Naive B cell (primary cell): ENCODE measurements around the gene YBX1. TPM values are rescaled to one million over a fixed set of nuclear protein-coding genes. Genes with fewer than 3 reads are reported as not detected.

Source experiments
- ATAC-seq, 2 donors: fragments of 150-1000 bp; cut with Tn5 transposase; 2 replicates each; pipeline ENCODE4 v1.10.0; 2021; ENCODE audit warnings: low read depth in 2 of 2, mild to moderate bottlenecking in 2 of 2, moderate library complexity in 2 of 2
- DNase-seq: peaks from one replicate; pipeline ENCODE4 v3.0.0; 2022
- H3K27ac Mint-ChIP-seq, 6 donors: one replicate each; pipeline ENCODE4 v1.8.0; 2020 to 2022; ENCODE audit warnings: mild to moderate bottlenecking in 6 of 6, mixed read lengths in 6 of 6, moderate library complexity in 5 of 6, inconsistent platforms in 2 of 6
- H3K27me3 Mint-ChIP-seq, 3 donors: one replicate each; pipeline ENCODE4 v1.8.0; 2021 to 2022; ENCODE audit warnings: mixed read lengths in 3 of 3, mild to moderate bottlenecking in 1 of 3
- H3K36me3 Mint-ChIP-seq, 2 donors: one replicate each; pipeline ENCODE4 v1.8.0; 2020 to 2022; ENCODE audit warnings: mixed read lengths in 2 of 2, inconsistent platforms in 1 of 2, mild to moderate bottlenecking in 1 of 2
- H3K4me1 Mint-ChIP-seq, 3 donors: one replicate each; pipeline ENCODE4 v1.8.0; 2020 to 2022; ENCODE audit warnings: mixed read lengths in 3 of 3, inconsistent platforms in 1 of 3, mild to moderate bottlenecking in 1 of 3, moderate library complexity in 1 of 3
- H3K4me3 Mint-ChIP-seq, 8 donors: one replicate each; pipeline ENCODE4 v1.8.0; 2020 to 2022; ENCODE audit warnings: mild to moderate bottlenecking in 8 of 8, mixed read lengths in 8 of 8, moderate library complexity in 8 of 8, inconsistent platforms in 2 of 8
- H3K9me3 Mint-ChIP-seq, 7 donors: one replicate each; pipeline ENCODE4 v1.8.0; 2020 to 2022; ENCODE audit warnings: mixed read lengths in 7 of 7, mild to moderate bottlenecking in 5 of 7, inconsistent platforms in 2 of 7, moderate library complexity in 1 of 7
- polyA plus RNA-seq, 6 donors: library from polyadenylated mRNA; unstranded; fragments of 300-500 nt; fragmentation: Illumina TruSeq; gene quantifications; one replicate each; pipeline ENCODE4 v1.2.3, GENCODE V29; 2021; ENCODE audit warnings: low read depth in 6 of 6

Gene YBX1
- polyA plus RNA-seq, 6 donors from 2014 or later = 88.9 to 117 (median 110) TPM

- no peak for ATAC-seq
- Mint-ChIP-seq H3K4me1 (peaks cover 3 to 6% (median 5%) of the 10 kb centered on the region in 3 donors), H3K27ac (peak overlapping the region in 1 of 6 donors; percentile 73), H3K9me3 (no peaks in the 10 kb centered on the region), H3K36me3 (no peaks in the 10 kb centered on the region), H3K27me3 (no peaks in the 10 kb centered on the region), H3K4me3 (no peak overlapping the region)
- no peak for DNase-seq
Observed at GRCh38 chr1:42731585-42731984, 49.4 kb downstream of the YBX1 start.

GRCh38 chr1:42732126-42732680 lies 50.0 kb downstream of the YBX1 start:
- peak overlapping the region in 2 of 6 donors; percentile 64 to 73 for H3K27ac Mint-ChIP-seq
- no peaks in the 10 kb centered on the region for H3K27me3 Mint-ChIP-seq
- H3K4me1 Mint-ChIP-seq = peaks cover 9 to 12% (median 11%) of the 10 kb centered on the region in 3 donors
- no peak for DNase-seq
- H3K4me3 Mint-ChIP-seq = no peak overlapping the region
- no peaks in the 10 kb centered on the region for H3K36me3 Mint-ChIP-seq
- H3K9me3 Mint-ChIP-seq = no peaks in the 10 kb centered on the region
- no peak for ATAC-seq

- Mint-ChIP-seq H3K27ac (no peak overlapping the region), H3K4me1 (peaks cover 11 to 21% (median 21%) of the 10 kb centered on the region in 3 donors), H3K36me3 (no peaks in the 10 kb centered on the region), H3K9me3 (no peaks in the 10 kb centered on the region), H3K27me3 (no peaks in the 10 kb centered on the region), H3K4me3 (no peak overlapping the region)
- DNase-seq (no peak), ATAC-seq (no peak)
Observed at GRCh38 chr1:42733415-42734200, 51.4 kb downstream of the YBX1 start.

GRCh38 chr1:42734201-42735035 lies 52.2 kb downstream of the YBX1 start:
- H3K27ac Mint-ChIP-seq = peak overlapping the region in 2 of 6 donors; percentile 46 to 82

GRCh38 chr1:42735056-42735455 lies 52.8 kb downstream of the YBX1 start:
- no peaks in the 10 kb centered on the region for H3K9me3 Mint-ChIP-seq
- H3K27me3 Mint-ChIP-seq = no peaks in the 10 kb centered on the region
- no peaks in the 10 kb centered on the region for H3K36me3 Mint-ChIP-seq
- H3K4me1 Mint-ChIP-seq = peaks cover 11 to 21% (median 21%) of the 10 kb centered on the region in 3 donors
- no peak for ATAC-seq
- H3K27ac Mint-ChIP-seq = peak overlapping the region in 1 of 6 donors; percentile 46
- H3K4me3 Mint-ChIP-seq = no peak overlapping the region
- DNase-seq = no peak

More at GRCh38 chr1:42734201-42735035, 52.2 kb downstream of the YBX1 start:
- ATAC-seq (no peak), DNase-seq (no peak)
- Mint-ChIP-seq H3K36me3 (no peaks in the 10 kb centered on the region), H3K27me3 (no peaks in the 10 kb centered on the region), H3K4me1 (peaks cover 11 to 21% (median 21%) of the 10 kb centered on the region in 3 donors), H3K4me3 (no peak overlapping the region), H3K9me3 (no peaks in the 10 kb centered on the region)

GRCh38 chr1:42735477-42736105 lies 53.4 kb downstream of the YBX1 start:
- no peaks in the 10 kb centered on the region for H3K9me3 Mint-ChIP-seq
- no peak overlapping the region for H3K27ac Mint-ChIP-seq
- H3K27me3 Mint-ChIP-seq = no peaks in the 10 kb centered on the region
- peaks cover 11 to 21% (median 21%) of the 10 kb centered on the region in 3 donors for H3K4me1 Mint-ChIP-seq
- H3K36me3 Mint-ChIP-seq = no peaks in the 10 kb centered on the region
- no peak for ATAC-seq
- no peak overlapping the region for H3K4me3 Mint-ChIP-seq
- no peak for DNase-seq

GRCh38 chr1:42736152-42736551 lies 53.9 kb downstream of the YBX1 start:
- no peaks in the 10 kb centered on the region for H3K36me3 Mint-ChIP-seq
- H3K4me1 Mint-ChIP-seq = peaks cover 11 to 21% (median 17%) of the 10 kb centered on the region in 3 donors
- H3K4me3 Mint-ChIP-seq = no peak overlapping the region
- peak overlapping the region in 1 of 6 donors; percentile 56 for H3K27ac Mint-ChIP-seq
- ATAC-seq (no peak), DNase-seq (no peak)
- no peaks in the 10 kb centered on the region for H3K27me3 Mint-ChIP-seq
- H3K9me3 Mint-ChIP-seq = no peaks in the 10 kb centered on the region

GRCh38 chr1:42736571-42737200 lies 54.5 kb downstream of the YBX1 start:
- no peaks in the 10 kb centered on the region for H3K27me3 Mint-ChIP-seq
- H3K4me1 Mint-ChIP-seq = peaks cover 11 to 21% (median 17%) of the 10 kb centered on the region in 3 donors
- no peaks in the 10 kb centered on the region for H3K9me3 Mint-ChIP-seq
- ATAC-seq = no peak
- H3K27ac Mint-ChIP-seq = peak overlapping the region in 3 of 6 donors; percentile 41 to 78 (median 44)
- H3K36me3 Mint-ChIP-seq = no peaks in the 10 kb centered on the region
- peak overlapping the region in 2 of 8 donors; percentile 8 to 44 for H3K4me3 Mint-ChIP-seq
- no peak for DNase-seq

GRCh38 chr1:42737257-42737656 lies 55.0 kb downstream of the YBX1 start:
- no peak for DNase-seq
- Mint-ChIP-seq H3K27me3 (no peaks in the 10 kb centered on the region), H3K4me3 (peak overlapping the region in 3 of 8 donors; percentile 44 to 75 (median 55)), H3K4me1 (peaks cover 11 to 21% (median 17%) of the 10 kb centered on the region in 3 donors), H3K27ac (peak overlapping the region in 3 of 6 donors; percentile 41 to 78 (median 78)), H3K36me3 (no peaks in the 10 kb centered on the region), H3K9me3 (no peaks in the 10 kb centered on the region)
- ATAC-seq = peak; percentile 60 to 67

- Mint-ChIP-seq H3K36me3 (no peaks in the 10 kb centered on the region), H3K27ac (no peak overlapping the region), H3K4me1 (peaks cover 11 to 21% (median 17%) of the 10 kb centered on the region in 3 donors), H3K9me3 (no peaks in the 10 kb centered on the region), H3K27me3 (no peaks in the 10 kb centered on the region), H3K4me3 (no peak overlapping the region)
- DNase-seq = no peak
- ATAC-seq = no peak
Observed at GRCh38 chr1:42737986-42738677, 55.9 kb downstream of the YBX1 start.

- no peaks in the 10 kb centered on the region for H3K9me3 Mint-ChIP-seq
- no peak for ATAC-seq
- no peaks in the 10 kb centered on the region for H3K27me3 Mint-ChIP-seq
- peaks cover 11 to 21% (median 17%) of the 10 kb centered on the region in 3 donors for H3K4me1 Mint-ChIP-seq
- H3K36me3 Mint-ChIP-seq = no peaks in the 10 kb centered on the region
- peak overlapping the region in 2 of 6 donors; percentile 21 to 24 for H3K27ac Mint-ChIP-seq
- no peak for DNase-seq
- no peak overlapping the region for H3K4me3 Mint-ChIP-seq
Observed at GRCh38 chr1:42738678-42739226, 56.5 kb downstream of the YBX1 start.
